GM12878 (cell line): ENCODE results near the gene FGD6. TPM values are rescaled to one million over a fixed set of nuclear protein-coding genes. Genes with fewer than 3 reads are reported as not detected.
"Not testable (repeated sequence)": the region's sequence is repeated elsewhere in the genome, so short reads cannot be mapped to it uniquely, and the experiment has no call there.

Source experiments
- ATAC-seq: fragments of 200-7000 bp; cut with Tn5 transposase; 3 replicates; pipeline ENCODE4 v1.9.1; 2020; ENCODE audit warnings: mild to moderate bottlenecking, moderate library complexity
- BruUV-seq: library from RNA; stranded (reverse); fragments of 400-500 nt; replicated peaks from 2 replicates; lab custom pipeline; 2021; lab: Mats Ljungman, UMichigan
- CTCF ChIA-PET: fragments of 300-600 bp; sonication (Branson Sonifier 250); formaldehyde crosslinking; extraction: SDS; loops from one replicate; lab custom pipeline; 2021; ENCODE audit warnings: inconsistent platforms; lab: Yijun Ruan, JAX
- POLR2A ChIA-PET: fragments of 350-600 bp; formaldehyde crosslinking; extraction: SDS; loops from one replicate; lab custom pipeline; 2021; ENCODE audit warnings: inconsistent platforms; lab: Charles Lee
- RAD21 ChIA-PET: fragments of 300-600 bp; sonication (Branson Sonifier 250); formaldehyde crosslinking; loops from one replicate; lab custom pipeline; 2023; ENCODE audit warnings: antibody characterized with exemption; ENCODE audit not compliant: unreplicated experiment; lab: Charles Lee
- SMC1A ChIA-PET: fragments of 300-600 bp; sonication (Branson Sonifier 250); formaldehyde crosslinking; loops from one replicate; lab custom pipeline; 2023; ENCODE audit not compliant: unreplicated experiment, uncharacterized antibody; lab: Charles Lee
- DNase-seq: peaks from one replicate; pipeline ENCODE4 v3.0.0-alpha.2; 2011; ENCODE audit warnings: low read depth, low spot score
- FAIRE-seq: peaks from 3 replicates; lab custom pipeline; 2011; peaks lifted over from hg19 to GRCh38; lab: Jason Lieb, UNC
- H2AFZ ChIP-seq: 2 replicates; pipeline ENCODE4 v1.6.0; 2011; ENCODE audit warnings: low read depth, low read length, control low read depth; ENCODE audit not compliant: control insufficient read depth
- H3K27ac ChIP-seq: 2 replicates; pipeline ENCODE4 v1.5.1; 2011; ENCODE audit warnings: control low read depth; ENCODE audit not compliant: control insufficient read depth, insufficient read depth
- H3K27me3 ChIP-seq, 2 experiments: replicated peaks in 1 of 2; 2 replicates each; pipeline versions ENCODE4 v1.6.0 to v1.6.1; 2011; ENCODE audit warnings: low read length in 1 of 2; ENCODE audit not compliant: control insufficient read depth in 2 of 2, insufficient read depth in 2 of 2
- H3K36me3 ChIP-seq, 2 experiments: 2 replicates each; pipeline ENCODE4 v1.5.1; 2011; ENCODE audit warnings: low read length in 1 of 2; ENCODE audit not compliant: control insufficient read depth in 2 of 2, insufficient read depth in 2 of 2
- H3K4me1 ChIP-seq: 2 replicates; pipeline ENCODE4 v1.6.1; 2011; ENCODE audit warnings: mild to moderate bottlenecking, low read length, moderate library complexity, mixed read lengths; ENCODE audit not compliant: control insufficient read depth, insufficient read depth
- H3K4me2 ChIP-seq: 2 replicates; pipeline ENCODE4 v1.6.0; 2011; ENCODE audit warnings: control low read depth; ENCODE audit not compliant: control insufficient read depth, insufficient read depth
- H3K4me3 ChIP-seq: fragments of 200-600 bp; sonication (generic); 2 replicates; pipeline ENCODE4 v1.5.1; 2016
- H3K79me2 ChIP-seq: 2 replicates; pipeline ENCODE4 v1.6.0; 2011; ENCODE audit warnings: low read length; ENCODE audit not compliant: control insufficient read depth, insufficient read depth
- H3K9ac ChIP-seq: 2 replicates; pipeline ENCODE4 v1.8.0; 2011; ENCODE audit warnings: low read length, control low read depth, mixed read lengths; ENCODE audit not compliant: control insufficient read depth, insufficient read depth
- H3K9me3 ChIP-seq: replicated peaks from 3 replicates; pipeline ENCODE4 v1.5.1; 2011; ENCODE audit warnings: mild to moderate bottlenecking, low read length; ENCODE audit not compliant: control insufficient read depth, insufficient read depth
- H4K20me1 ChIP-seq: 2 replicates; pipeline ENCODE4 v1.6.0; 2011; ENCODE audit not compliant: control insufficient read depth, insufficient read depth
- CUX1 ChIP-seq: IDR thresholded peaks from 2 replicates; pipeline ENCODE4 v1.6.1; 2012; ENCODE audit warnings: improper control_type of control experiment, low read depth, low read length; ENCODE audit not compliant: insufficient replicate concordance
- ETV6 ChIP-seq, 2 experiments: fragments of 450-650 bp in 1 of 2; IDR thresholded peaks in 1 of 2; conservative IDR thresholded peaks in 1 of 2; 2 replicates each; pipeline ENCODE4 v1.6.1; 2014; ENCODE audit warnings: antibody characterized with exemption in 1 of 2, borderline replicate concordance in 1 of 2, low read depth in 1 of 2, mild to moderate bottlenecking in 1 of 2, moderate library complexity in 1 of 2
- WGBS: methylation state at CpG from one replicate; pipeline ENCODE4 v1.1.6; 2016; ENCODE audit warnings: low lambda C conversion rate; ENCODE audit not compliant: insufficient replicate concordance, insufficient coverage; ENCODE audit errors: missing lambda C conversion rate; 5-methylcytosine and 5-hydroxymethylcytosine counted together
- in situ Hi-C: fragments of 300-500 bp; cut with MboI; formaldehyde crosslinking; loops from 9 replicates; pipeline ENCODE4 v1.14.3; 2018; ENCODE audit warnings: mixed read lengths
- intact Hi-C: fragments of 100-400 bp; cut with micrococcal nuclease; formaldehyde crosslinking; loops from one replicate; pipeline ENCODE4 v1.14.2; 2022; ENCODE audit not compliant: unreplicated experiment
- polyA plus RNA-seq, 11 experiments: library from polyadenylated mRNA; depleted of rRNA in 4 of 11; unstranded in 6 of 11; stranded (reverse) in 5 of 11; fragments of >200 nt; fragmentation: Nextera tagmentation in 4 of 11; fragmentation: Illumina TruSeq in 1 of 11; extraction: Ambion mirVana in 4 of 11; extraction: Trizol in 1 of 11; gene quantifications; 1 replicate in 1 of 11; 2 replicates in 10 of 11; pipeline versions ENCODE4 v1.2.1 to v1.2.3, GENCODE V29; 2011 to 2016; ENCODE audit warnings: inconsistent platforms in 2 of 11, missing spikeins in 2 of 11, low read depth in 1 of 11
- total RNA-seq, 4 experiments: library from RNA; depleted of rRNA in 3 of 4; stranded (reverse); fragments of >200 nt in 3 of 4; fragmentation: Illumina TruSeq in 1 of 4; extraction: Trizol in 1 of 4; gene quantifications; 2 replicates each; pipeline versions ENCODE4 v1.2.1 to v1.2.3, GENCODE V29; 2013 to 2021

The FGD6 gene
- total and polyA plus RNA-seq, 10 of the 15 experiments (the other 5 are each of a cell fraction or from before 2014, with no cell fraction given): 2.4 to 15.5 (median 8.9) TPM

GRCh38 chr12:95241761-95242506, 24.7 kb upstream of the FGD6 start (continued):
- no peak for TF ChIP-seq CUX1
- no peak for TF ChIP-seq ETV6 (conservative IDR thresholded peaks at IDR 0.05 in 1 of 2, IDR thresholded peaks at IDR 0.05 in 1 of 2; ENCODE audit: borderline replicate concordance in 1 of 2, low read depth in 1 of 2)

- DNase-seq, H2AFZ ChIP-seq, H4K20me1 ChIP-seq, H3K9ac ChIP-seq, H3K4me2 ChIP-seq, ATAC-seq, H3K27me3 ChIP-seq, intact Hi-C loops, H3K9me3 ChIP-seq, POLR2A ChIA-PET, H3K27ac ChIP-seq, RAD21 ChIA-PET, in situ Hi-C loops, FAIRE-seq, H3K4me1 ChIP-seq, H3K4me3 ChIP-seq, BruUV-seq: not testable (repeated sequence)
- peaks cover 33% of the 10 kb centered on the region for H3K79me2 ChIP-seq
- H3K36me3 ChIP-seq: peaks cover 0 to 11% of the 10 kb centered on the region in 2 experiments; a peak in 2 of 4 replicates
- WGBS: 90% methylated on average over 6 of the region's 6 CpGs
- ChIA-PET CTCF (interaction anchor here (0.6 to 0.7 kb wide), 2 partner anchors 16 to 178 kb away, joined by 3 read pairs; no protein-coding TSS in a partner anchor), SMC1A (interaction anchor here (1.4 kb wide), 1 partner anchor 19 kb away, joined by 3 read pairs; no protein-coding TSS in a partner anchor)
These were observed 23.9 kb upstream of the FGD6 start for GRCh38 chr12:95241138-95241537.
